Mammary epithelial cell (primary cell): Measurements from ENCODE around the gene CDH4.

Source experiments
- EZH2 ChIP-seq: IDR thresholded peaks from 2 replicates; pipeline ENCODE4 v1.6.1; 2012; ENCODE audit warnings: low read length, inconsistent platforms, borderline replicate concordance
- TF ChIP-seq, protein P1 (sequence below), 2 donors: IDR thresholded peaks in 1 of 2; conservative IDR thresholded peaks in 1 of 2; 2 replicates each; pipeline ENCODE4 v1.5.1; 2011 to 2012; ENCODE audit warnings: inconsistent platforms in 2 of 2, low read length in 2 of 2, mild to moderate bottlenecking in 2 of 2, control low read depth in 1 of 2, low read depth in 1 of 2; ENCODE audit not compliant: insufficient read depth in 1 of 2; ENCODE audit errors: extremely low read depth in 1 of 2

DNA sequence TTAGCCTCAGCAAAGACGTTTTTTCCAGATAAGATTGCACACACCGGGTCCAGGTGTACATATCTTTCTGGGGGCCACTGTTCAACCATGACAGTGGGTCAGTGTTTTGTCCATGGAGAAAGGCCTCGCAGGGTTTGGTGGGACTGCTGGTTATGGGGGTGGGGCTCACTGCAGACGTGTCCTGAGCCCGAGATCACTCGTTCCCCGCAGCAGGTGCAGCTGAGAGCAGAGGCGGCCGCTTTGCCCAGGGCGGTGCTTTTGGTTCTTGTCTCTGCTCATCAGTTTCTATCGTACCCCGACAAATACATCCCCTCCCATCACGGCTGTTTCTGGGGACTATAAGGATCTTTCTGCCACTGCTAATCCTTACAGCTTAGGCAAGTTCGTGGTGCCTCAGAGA is 166.9 kb downstream of the CDH4 start:
- no peak for TF ChIP-seq EZH2
- TF ChIP-seq, protein P1, sequence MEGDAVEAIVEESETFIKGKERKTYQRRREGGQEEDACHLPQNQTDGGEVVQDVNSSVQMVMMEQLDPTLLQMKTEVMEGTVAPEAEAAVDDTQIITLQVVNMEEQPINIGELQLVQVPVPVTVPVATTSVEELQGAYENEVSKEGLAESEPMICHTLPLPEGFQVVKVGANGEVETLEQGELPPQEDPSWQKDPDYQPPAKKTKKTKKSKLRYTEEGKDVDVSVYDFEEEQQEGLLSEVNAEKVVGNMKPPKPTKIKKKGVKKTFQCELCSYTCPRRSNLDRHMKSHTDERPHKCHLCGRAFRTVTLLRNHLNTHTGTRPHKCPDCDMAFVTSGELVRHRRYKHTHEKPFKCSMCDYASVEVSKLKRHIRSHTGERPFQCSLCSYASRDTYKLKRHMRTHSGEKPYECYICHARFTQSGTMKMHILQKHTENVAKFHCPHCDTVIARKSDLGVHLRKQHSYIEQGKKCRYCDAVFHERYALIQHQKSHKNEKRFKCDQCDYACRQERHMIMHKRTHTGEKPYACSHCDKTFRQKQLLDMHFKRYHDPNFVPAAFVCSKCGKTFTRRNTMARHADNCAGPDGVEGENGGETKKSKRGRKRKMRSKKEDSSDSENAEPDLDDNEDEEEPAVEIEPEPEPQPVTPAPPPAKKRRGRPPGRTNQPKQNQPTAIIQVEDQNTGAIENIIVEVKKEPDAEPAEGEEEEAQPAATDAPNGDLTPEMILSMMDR (conservative IDR thresholded peaks at IDR 0.05 in 1 of 2, IDR thresholded peaks at IDR 0.05 in 1 of 2; ENCODE audit: extremely low read depth in 1 of 2, insufficient read depth in 1 of 2, low read depth in 1 of 2, low read length in 2 of 2), result no peak
